Gastrocnemius medialis (tissue), 4 donors: ENCODE results near the gene PPFIBP2. TPM values are rescaled to one million over a fixed set of nuclear protein-coding genes. Genes with fewer than 3 reads are reported as not detected.

Source experiments
- ATAC-seq, 2 donors: fragments of 150-250 bp; one replicate each; pipeline ENCODE4 v1.9.1; 2016
- DNase-seq, 2 donors: peaks; one replicate each; pipeline ENCODE4 v3.0.0-alpha.2; 2019
- H3K27ac ChIP-seq, 4 donors: fragments of 200-600 bp; sonication (generic); 1 replicate in 1 of 4; 2 replicates in 3 of 4; pipeline ENCODE4 v1.5.1; 2016 to 2018; ENCODE audit warnings: mild to moderate bottlenecking in 2 of 4, moderate library complexity in 1 of 4
- H3K27me3 ChIP-seq, 3 donors: fragments of 200-600 bp; sonication (generic) in 2 of 3; 1 replicate in 1 of 3; 2 replicates in 2 of 3; pipeline versions ENCODE4 v1.5.1 to v1.6.0; 2016 to 2019; ENCODE audit warnings: mild to moderate bottlenecking in 1 of 3, moderate library complexity in 1 of 3
- H3K36me3 ChIP-seq, 2 donors: fragments of 200-600 bp; sonication (generic) in 1 of 2; one replicate each; pipeline ENCODE4 v1.5.1; 2017 to 2018
- H3K4me1 ChIP-seq, 2 donors: fragments of 200-600 bp; sonication (generic) in 1 of 2; one replicate each; pipeline ENCODE4 v1.5.1; 2016 to 2017; ENCODE audit warnings: mild to moderate bottlenecking in 2 of 2
- H3K4me3 ChIP-seq, 4 donors: fragments of 200-600 bp; sonication (generic) in 3 of 4; 1 replicate in 1 of 4; 2 replicates in 3 of 4; pipeline ENCODE4 v1.5.1; 2016 to 2019; ENCODE audit warnings: mild to moderate bottlenecking in 2 of 4
- H3K9me3 ChIP-seq, 3 donors: fragments of 200-600 bp; sonication (generic) in 2 of 3; 1 replicate in 1 of 3; 2 replicates in 2 of 3; pipeline ENCODE4 v1.5.1; 2016 to 2019
- CTCF ChIP-seq, 5 experiments: fragments of 450-650 bp in 3 of 5; fragments of 200-600 bp in 2 of 5; sonication (generic) in 2 of 5; IDR thresholded peaks in 4 of 5; conservative IDR thresholded peaks in 1 of 5; 1 replicate in 4 of 5; 2 replicates in 1 of 5; pipeline ENCODE4 v1.5.1; 2016 to 2019; ENCODE audit warnings: antibody characterized with exemption in 5 of 5, mild to moderate bottlenecking in 3 of 5, moderate library complexity in 3 of 5
- POLR2A ChIP-seq, 2 donors: fragments of 450-650 bp; IDR thresholded peaks; one replicate each; pipeline ENCODE4 v1.6.1; 2017; ENCODE audit warnings: antibody characterized with exemption in 2 of 2, mild to moderate bottlenecking in 2 of 2, moderate library complexity in 2 of 2
- in situ Hi-C, 4 donors: fragments of 200-750 bp; cut with MboI; loops; one replicate each; pipeline versions ENCODE4 v1.15.0 to v1.8.0; 2017; ENCODE audit warnings: low sequenced_read_pairs in 4 of 4
- intact Hi-C: fragments of 100-400 bp; cut with DNase I; formaldehyde crosslinking; loops from one replicate; pipeline ENCODE4 v1.15.1; 2023; ENCODE audit warnings: low total_unique reads
- total RNA-seq, 4 donors: library from RNA; depleted of rRNA; stranded (reverse); fragments of >200 nt; gene quantifications; one replicate each; pipeline versions ENCODE4 v1.1.0 to v1.2.3, GENCODE V29; 2016

Gene PPFIBP2
- total RNA-seq, 4 donors from 2014 or later: 10.5 to 33.5 (median 25.4) TPM

GRCh38 chr11:7613394-7613720 lies 99.6 kb downstream of the PPFIBP2 start:
- no peak for ATAC-seq
- Histone ChIP-seq H3K36me3 (peaks cover 0 to 5% of the 10 kb centered on the region in 2 donors), H3K4me1 (peaks cover 18 to 31% of the 10 kb centered on the region in 2 donors), H3K9me3 (no peaks in the 10 kb centered on the region), H3K4me3 (no peak overlapping the region), H3K27me3 (no peaks in the 10 kb centered on the region), H3K27ac (peak overlapping the region in 2 of 4 donors; percentile 2 to 39)
- intact Hi-C loops (loop anchor here (10.0 kb wide), 1 partner anchor 49 kb away; no protein-coding TSS in a partner anchor), in situ Hi-C loops (no loop called here)
- DNase-seq: no peak
- TF ChIP-seq POLR2A (IDR thresholded peaks at IDR 0.05) (no peak), CTCF (IDR thresholded peaks at IDR 0.05 in 4 of 5, conservative IDR thresholded peaks at IDR 0.05 in 1 of 5) (no peak)

DNA sequence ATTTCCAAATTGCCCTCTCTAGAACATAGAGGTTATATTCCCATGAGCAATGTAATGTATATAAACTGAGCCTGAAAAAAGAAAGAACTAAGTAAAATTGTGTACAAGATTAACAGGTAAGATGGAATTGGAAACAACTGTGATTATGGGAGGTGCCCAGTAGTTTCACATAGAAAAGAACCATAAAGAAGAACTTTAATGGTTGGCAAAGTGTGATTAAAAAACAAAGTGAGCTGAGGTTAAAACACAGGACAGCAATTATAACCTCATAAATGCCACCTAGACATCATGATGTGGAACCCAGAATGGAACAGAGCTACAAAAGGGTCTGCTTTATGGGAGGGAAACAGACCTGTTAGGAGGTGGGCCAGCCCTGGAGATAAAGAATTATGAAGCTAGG lies 100.9 kb downstream of the PPFIBP2 start:
- no peak for DNase-seq
- in situ Hi-C loops (no loop called here), intact Hi-C loops (loop anchor here (10.0 kb wide), 1 partner anchor 50 kb away; no protein-coding TSS in a partner anchor)
- peaks cover 12 to 18% of the 10 kb centered on the region in 2 donors for H3K4me1 ChIP-seq
- H3K36me3 ChIP-seq: peaks cover 0 to 5% of the 10 kb centered on the region in 2 donors
- no peaks in the 10 kb centered on the region for H3K9me3 ChIP-seq
- TF ChIP-seq POLR2A (IDR thresholded peaks at IDR 0.05): no peak
- TF ChIP-seq CTCF (IDR thresholded peaks at IDR 0.05 in 4 of 5, conservative IDR thresholded peaks at IDR 0.05 in 1 of 5): no peak
- ATAC-seq: no peak
- no peaks in the 10 kb centered on the region for H3K27me3 ChIP-seq
- H3K4me3 ChIP-seq: no peak overlapping the region
- H3K27ac ChIP-seq: no peak overlapping the region

DNA sequence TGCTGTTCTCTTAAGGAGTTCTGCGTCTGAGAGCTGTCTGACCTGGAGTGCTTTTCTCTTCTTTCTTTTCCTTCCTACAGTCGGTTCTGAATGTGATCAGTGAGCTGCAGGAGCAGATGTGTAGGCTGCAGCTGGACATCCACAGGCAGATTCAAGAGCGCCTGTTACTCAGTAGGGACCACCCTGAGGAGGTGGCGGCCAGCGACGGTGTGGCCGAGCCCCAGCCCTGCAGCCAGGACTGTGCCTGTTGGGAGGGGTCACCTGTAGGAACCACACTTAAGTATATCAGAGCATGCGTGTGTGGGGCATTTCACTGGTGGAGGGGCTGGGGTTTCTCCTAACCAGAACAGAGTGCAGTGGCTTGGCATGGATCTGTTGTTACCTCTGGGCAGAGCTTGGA lies 103.2 kb downstream of the PPFIBP2 start:
- Histone ChIP-seq H3K36me3 (peaks cover 4 to 12% of the 10 kb centered on the region in 2 donors), H3K9me3 (no peaks in the 10 kb centered on the region), H3K4me3 (no peak overlapping the region), H3K27ac (no peak overlapping the region), H3K27me3 (no peaks in the 10 kb centered on the region), H3K4me1 (peaks cover 10 to 12% of the 10 kb centered on the region in 2 donors)
- ATAC-seq (no peak), DNase-seq (no peak)
- in situ Hi-C loops: no loop called here
- intact Hi-C loops: loop anchor here (10.0 kb wide), 1 partner anchor 52 kb away; no protein-coding TSS in a partner anchor
- no peak for TF ChIP-seq POLR2A (IDR thresholded peaks at IDR 0.05)
- TF ChIP-seq CTCF (IDR thresholded peaks at IDR 0.05 in 4 of 5, conservative IDR thresholded peaks at IDR 0.05 in 1 of 5): no peak

GRCh38 chr11:7619322-7619721 lies 105.5 kb downstream of the PPFIBP2 start:
- Histone ChIP-seq H3K27me3 (no peaks in the 10 kb centered on the region), H3K36me3 (peaks cover 4 to 21% of the 10 kb centered on the region in 2 donors), H3K4me3 (no peak overlapping the region), H3K4me1 (peaks cover 0 to 4% of the 10 kb centered on the region in 2 donors), H3K27ac (no peak overlapping the region), H3K9me3 (no peaks in the 10 kb centered on the region)
- TF ChIP-seq POLR2A (IDR thresholded peaks at IDR 0.05) (no peak), CTCF (IDR thresholded peaks at IDR 0.05 in 4 of 5, conservative IDR thresholded peaks at IDR 0.05 in 1 of 5) (no peak)
- ATAC-seq (no peak), DNase-seq (no peak)
- intact Hi-C loops (loop anchor here (10.0 kb wide), 1 partner anchor 55 kb away; no protein-coding TSS in a partner anchor), in situ Hi-C loops (no loop called here)

DNA sequence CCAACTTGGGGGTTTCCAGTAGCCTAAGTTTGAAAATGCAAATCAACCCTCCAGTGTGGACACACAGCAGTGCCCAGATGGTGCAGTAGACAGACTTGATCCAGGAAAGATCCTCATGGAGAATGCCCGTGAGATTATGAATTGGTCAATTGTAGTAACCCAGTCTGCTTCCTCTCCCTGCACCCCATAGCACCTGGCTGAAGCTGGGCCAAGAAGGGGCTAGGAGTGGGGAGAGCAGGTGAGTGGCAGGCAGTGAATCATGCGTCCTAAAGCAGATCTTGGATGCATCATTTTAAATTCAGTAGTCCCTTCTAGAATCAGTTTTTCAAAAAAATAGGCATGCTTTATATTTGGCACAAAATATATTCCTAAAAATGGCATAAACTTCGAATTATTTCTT lies 107.3 kb downstream of the PPFIBP2 start:
- Histone ChIP-seq H3K9me3 (no peaks in the 10 kb centered on the region), H3K4me3 (no peak overlapping the region), H3K36me3 (peaks cover 4 to 31% of the 10 kb centered on the region in 2 donors), H3K27ac (no peak overlapping the region), H3K4me1 (peaks cover 0 to 4% of the 10 kb centered on the region in 2 donors), H3K27me3 (no peaks in the 10 kb centered on the region)
- intact Hi-C loops: no loop called here
- ATAC-seq (no peak), DNase-seq (no peak)
- in situ Hi-C loops: no loop called here
- TF ChIP-seq CTCF (IDR thresholded peaks at IDR 0.05 in 4 of 5, conservative IDR thresholded peaks at IDR 0.05 in 1 of 5): no peak
- TF ChIP-seq POLR2A (IDR thresholded peaks at IDR 0.05): no peak
